ENCODE data around the gene SAP25.
"Not testable (repeated sequence)": the region's sequence is repeated elsewhere in the genome, so short reads cannot be mapped to it uniquely, and the experiment has no call there.

Gene SAP25

GRCh38 chr7:100565133-100565571 is 8.5 kb downstream of the SAP25 start:
- DNase-seq (ENCODE audit: insufficient read length, low spot score), result no peak
- no peak for FAIRE-seq
- TF ChIP-seq TAF1 (IDR thresholded peaks at IDR 0.05; ENCODE audit: low read depth, low read length) (no peak), POU2F2 (IDR thresholded peaks at IDR 0.05; ENCODE audit: low read depth, low read length) (no peak), SPI1 (IDR thresholded peaks at IDR 0.05; ENCODE audit: low read depth, low read length) (no peak), POLR2AphosphoS5 (IDR thresholded peaks at IDR 0.05; ENCODE audit: low read depth, low read length) (no peak), PAX5 (IDR thresholded peaks at IDR 0.05; ENCODE audit: insufficient read depth, low read length, severe bottlenecking) (no peak)

DNA sequence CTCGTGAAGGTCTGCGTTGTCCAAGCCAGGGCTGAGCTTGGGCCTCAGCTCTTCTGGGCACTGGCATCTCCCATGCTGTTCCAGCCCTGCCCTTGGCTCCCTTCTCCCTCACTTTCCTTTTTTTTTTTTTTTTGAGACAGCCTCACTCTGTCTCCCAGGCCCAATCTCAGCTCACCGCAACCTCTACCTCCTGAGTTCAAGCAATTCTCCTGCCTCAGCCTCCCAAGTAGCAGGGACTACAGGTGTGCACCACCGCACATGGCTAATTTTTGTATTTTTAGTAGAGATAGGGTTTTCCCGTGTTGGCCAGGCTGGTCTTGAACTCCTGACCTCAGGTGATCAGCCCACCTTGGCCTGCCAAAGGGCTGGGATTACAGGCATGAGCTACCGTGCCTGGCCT is 9.3 kb downstream of the SAP25 start:
- FAIRE-seq; DNase-seq (ENCODE audit: insufficient read length, low spot score): not testable (repeated sequence)

- FAIRE-seq (peak; percentile 78), DNase-seq (ENCODE audit: insufficient read length, low spot score) (peak; percentile 79)
- no peak for TF ChIP-seq POU2F2 (IDR thresholded peaks at IDR 0.05; ENCODE audit: low read depth, low read length)
- TF ChIP-seq TAF1 (IDR thresholded peaks at IDR 0.05; ENCODE audit: low read depth, low read length), result no peak
- TF ChIP-seq POLR2A (IDR thresholded peaks at IDR 0.05; ENCODE audit: low read depth, low read length), result no peak
- no peak for TF ChIP-seq POLR2AphosphoS5 (IDR thresholded peaks at IDR 0.05; ENCODE audit: low read depth, low read length)
- TF ChIP-seq PAX5 (IDR thresholded peaks at IDR 0.05; ENCODE audit: insufficient read depth, low read length, severe bottlenecking), result no peak
- no peak for TF ChIP-seq SPI1 (IDR thresholded peaks at IDR 0.05; ENCODE audit: low read depth, low read length)
Observed at GRCh38 chr7:100563809-100564400, 9.8 kb downstream of the SAP25 start.

DNA sequence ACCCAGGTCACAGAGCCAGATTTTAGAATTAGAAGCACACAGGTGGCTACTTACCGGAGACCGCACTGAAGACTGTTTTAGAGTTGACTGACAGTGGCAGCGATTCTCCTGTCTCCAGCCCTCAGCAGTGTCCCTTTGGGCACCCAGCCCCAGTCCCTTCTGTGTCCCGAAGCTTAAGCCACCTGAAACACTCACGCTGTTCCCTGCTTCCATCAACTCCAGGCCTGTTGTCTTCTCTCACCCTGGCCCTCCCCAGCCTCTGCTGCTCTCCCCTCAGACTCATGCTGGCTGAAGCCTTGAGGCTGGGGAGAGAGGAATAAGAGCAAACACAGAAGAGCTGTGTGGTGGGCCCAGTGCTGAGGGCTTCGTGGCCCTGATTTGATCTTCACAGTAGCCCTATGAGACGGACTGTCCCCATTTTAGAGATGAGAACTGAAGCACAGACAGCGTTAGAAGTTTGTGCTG is 10.6 kb downstream of the SAP25 start:
- TF ChIP-seq POLR2A (IDR thresholded peaks at IDR 0.05; ENCODE audit: low read depth, low read length) (no peak), SPI1 (IDR thresholded peaks at IDR 0.05; ENCODE audit: low read depth, low read length) (no peak), POLR2AphosphoS5 (IDR thresholded peaks at IDR 0.05; ENCODE audit: low read depth, low read length) (no peak), PAX5 (IDR thresholded peaks at IDR 0.05; ENCODE audit: insufficient read depth, low read length, severe bottlenecking) (no peak), POU2F2 (IDR thresholded peaks at IDR 0.05; ENCODE audit: low read depth, low read length) (no peak), TAF1 (IDR thresholded peaks at IDR 0.05; ENCODE audit: low read depth, low read length) (no peak)
- DNase-seq (ENCODE audit: insufficient read length, low spot score) (no peak), FAIRE-seq (no peak)

DNA sequence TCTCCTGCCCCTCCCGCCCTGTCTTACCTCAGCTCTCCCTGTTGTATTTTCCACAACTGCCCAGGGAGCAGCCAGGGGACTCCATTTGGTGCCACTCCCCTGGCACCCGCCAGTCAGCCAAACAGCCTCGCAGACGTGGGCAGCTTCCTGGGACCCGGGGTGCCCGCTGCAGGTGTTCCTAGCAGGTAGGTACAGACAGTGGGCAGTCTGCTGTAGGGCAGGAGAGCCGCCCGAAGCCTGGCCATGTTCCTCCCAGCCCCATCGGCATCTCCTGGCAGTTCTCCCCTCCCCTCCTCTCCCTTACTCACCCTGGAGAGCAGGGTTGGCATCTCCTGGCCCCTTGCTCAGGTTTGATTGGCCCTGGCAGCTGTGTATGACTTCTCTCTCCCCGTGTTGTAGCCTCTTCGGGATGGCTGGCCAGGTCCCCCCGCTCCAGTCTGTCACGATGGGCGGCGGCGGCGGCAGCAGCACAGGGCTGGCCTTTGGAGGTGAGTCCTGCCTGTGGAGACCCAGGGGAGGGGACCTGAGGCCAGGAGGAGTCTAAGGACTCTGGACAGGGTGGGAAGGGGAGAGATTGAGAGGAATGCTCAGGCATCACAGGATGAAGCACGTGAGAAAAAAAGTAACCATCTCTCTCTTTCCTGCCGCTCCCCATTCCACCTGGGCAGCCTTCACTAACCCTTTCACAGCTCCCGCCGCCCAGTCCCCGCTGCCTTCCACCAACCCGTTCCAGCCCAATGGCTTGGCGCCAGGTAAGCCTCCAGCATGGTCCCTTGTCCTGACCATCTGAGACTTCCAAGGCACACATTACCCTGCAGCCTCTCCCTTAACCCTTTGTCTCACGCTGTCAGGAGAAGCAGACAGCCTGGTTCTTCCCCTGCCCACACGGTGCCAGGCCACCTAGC is 11.3 kb downstream of the SAP25 start:
- TF ChIP-seq POU2F2 (IDR thresholded peaks at IDR 0.05; ENCODE audit: low read depth, low read length) (no peak), SPI1 (IDR thresholded peaks at IDR 0.05; ENCODE audit: low read depth, low read length) (no peak), POLR2A (IDR thresholded peaks at IDR 0.05; ENCODE audit: low read depth, low read length) (no peak), TAF1 (IDR thresholded peaks at IDR 0.05; ENCODE audit: low read depth, low read length) (no peak), PAX5 (IDR thresholded peaks at IDR 0.05; ENCODE audit: insufficient read depth, low read length, severe bottlenecking) (no peak), POLR2AphosphoS5 (IDR thresholded peaks at IDR 0.05; ENCODE audit: low read depth, low read length) (no peak)
- FAIRE-seq, result no peak
- DNase-seq (ENCODE audit: insufficient read length, low spot score), result no peak

GRCh38 chr7:100561491-100562194 is 12.1 kb downstream of the SAP25 start:
- TF ChIP-seq POU2F2 (IDR thresholded peaks at IDR 0.05; ENCODE audit: low read depth, low read length) (no peak), PAX5 (IDR thresholded peaks at IDR 0.05; ENCODE audit: insufficient read depth, low read length, severe bottlenecking) (no peak)
- FAIRE-seq, result no peak
- DNase-seq (ENCODE audit: insufficient read length, low spot score), result no peak

DNA sequence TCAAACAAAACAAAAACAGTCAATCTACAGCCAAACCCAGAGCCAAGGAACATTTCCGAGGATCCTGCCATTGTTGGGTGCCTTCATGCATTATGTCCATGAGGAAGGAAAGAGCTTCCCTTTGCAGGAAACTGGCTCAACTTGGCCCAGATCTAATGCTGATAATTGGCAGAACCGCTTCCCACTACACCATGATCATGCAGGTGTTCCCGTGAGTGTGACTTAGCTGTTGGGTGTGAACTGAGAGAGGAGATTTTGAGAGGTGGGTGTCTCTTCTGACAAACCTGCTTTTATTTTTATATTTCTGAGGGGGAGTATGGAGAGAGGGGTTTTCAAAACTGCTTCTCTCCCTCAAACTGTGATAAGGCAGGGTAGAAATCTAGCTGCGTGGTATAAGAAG is 14.6 kb downstream of the SAP25 start:
- FAIRE-seq, result no peak
- DNase-seq (ENCODE audit: insufficient read length, low spot score), result no peak
- TF ChIP-seq TAF1 (IDR thresholded peaks at IDR 0.05; ENCODE audit: low read depth, low read length) (no peak), POLR2AphosphoS5 (IDR thresholded peaks at IDR 0.05; ENCODE audit: low read depth, low read length) (no peak), PAX5 (IDR thresholded peaks at IDR 0.05; ENCODE audit: insufficient read depth, low read length, severe bottlenecking) (no peak), SPI1 (IDR thresholded peaks at IDR 0.05; ENCODE audit: low read depth, low read length) (no peak)

GRCh38 chr7:100556541-100556940 is 17.2 kb downstream of the SAP25 start:
- no peak for DNase-seq (ENCODE audit: insufficient read length, low spot score)
- no peak for FAIRE-seq
- no peak for TF ChIP-seq POU2F2 (IDR thresholded peaks at IDR 0.05; ENCODE audit: low read depth, low read length)
- TF ChIP-seq POLR2A (IDR thresholded peaks at IDR 0.05; ENCODE audit: low read depth, low read length), result no peak
- no peak for TF ChIP-seq TAF1 (IDR thresholded peaks at IDR 0.05; ENCODE audit: low read depth, low read length)

- FAIRE-seq, result no peak
- no peak for DNase-seq (ENCODE audit: insufficient read length, low spot score)
- TF ChIP-seq POU2F2 (IDR thresholded peaks at IDR 0.05; ENCODE audit: low read depth, low read length), result no peak
- TF ChIP-seq POLR2A (IDR thresholded peaks at IDR 0.05; ENCODE audit: low read depth, low read length), result no peak
- TF ChIP-seq PAX5 (IDR thresholded peaks at IDR 0.05; ENCODE audit: insufficient read depth, low read length, severe bottlenecking), result no peak
- TF ChIP-seq SPI1 (IDR thresholded peaks at IDR 0.05; ENCODE audit: low read depth, low read length), result no peak
- TF ChIP-seq POLR2AphosphoS5 (IDR thresholded peaks at IDR 0.05; ENCODE audit: low read depth, low read length), result no peak
- TF ChIP-seq TAF1 (IDR thresholded peaks at IDR 0.05; ENCODE audit: low read depth, low read length), result no peak
Observed at GRCh38 chr7:100555701-100556100, 18.0 kb downstream of the SAP25 start.

GRCh38 chr7:100553032-100553431 is 20.7 kb downstream of the SAP25 start:
- DNase-seq (ENCODE audit: insufficient read length, low spot score) (no peak), FAIRE-seq (no peak)
- TF ChIP-seq TAF1 (IDR thresholded peaks at IDR 0.05; ENCODE audit: low read depth, low read length), result no peak
- no peak for TF ChIP-seq POLR2A (IDR thresholded peaks at IDR 0.05; ENCODE audit: low read depth, low read length)
- TF ChIP-seq PAX5 (IDR thresholded peaks at IDR 0.05; ENCODE audit: insufficient read depth, low read length, severe bottlenecking), result no peak
- TF ChIP-seq POU2F2 (IDR thresholded peaks at IDR 0.05; ENCODE audit: low read depth, low read length), result no peak
- no peak for TF ChIP-seq POLR2AphosphoS5 (IDR thresholded peaks at IDR 0.05; ENCODE audit: low read depth, low read length)
- TF ChIP-seq SPI1 (IDR thresholded peaks at IDR 0.05; ENCODE audit: low read depth, low read length), result no peak
